ENCODE measurements around the gene MGAT5B.
"Not testable (repeated sequence)": the region's sequence is repeated elsewhere in the genome, so short reads cannot be mapped to it uniquely, and the experiment has no call there.

The MGAT5B gene

DNA sequence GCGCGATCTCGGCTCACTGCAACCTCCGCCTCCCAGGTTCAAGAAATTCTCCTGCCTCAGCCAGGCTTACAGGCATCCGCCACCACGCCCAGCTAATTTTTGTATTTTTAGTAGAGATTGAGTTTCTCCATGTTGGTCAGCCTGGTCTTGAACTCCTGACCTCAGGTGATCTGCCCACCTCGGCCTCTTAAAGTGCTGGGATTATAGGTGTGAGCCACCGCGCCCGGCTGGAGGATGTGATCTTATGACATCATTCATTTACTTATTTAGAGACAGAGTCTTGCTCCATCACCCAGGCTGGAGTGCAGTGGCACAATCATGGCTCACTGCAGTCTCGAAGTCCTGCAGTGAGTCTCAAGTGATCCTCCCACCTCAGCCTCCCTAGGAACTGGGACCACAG, 19.0 kb upstream of the MGAT5B start:
- DNase-seq: not testable (repeated sequence)

DNA sequence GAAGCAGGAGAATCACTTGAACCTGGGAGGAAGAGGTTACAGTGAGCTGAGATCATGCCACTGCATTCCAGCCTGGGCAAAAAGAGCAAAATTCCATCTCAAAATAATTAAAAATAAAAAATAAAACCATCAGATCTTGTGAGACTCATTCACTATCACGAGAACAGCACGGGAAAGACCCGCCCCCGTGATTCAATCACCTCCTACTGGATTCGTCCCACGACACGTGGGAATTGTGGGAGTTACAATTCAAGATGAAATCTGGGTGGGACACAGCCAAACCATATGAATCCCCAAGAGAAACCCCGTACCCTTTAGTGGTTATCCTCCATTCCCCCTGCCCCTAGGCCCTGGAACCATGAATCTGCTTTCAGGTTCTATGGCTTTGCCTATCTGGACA, 15.4 kb upstream of the MGAT5B start:
- no peak for DNase-seq

GRCh38 chr17:76855105-76855504, 13.1 kb upstream of the MGAT5B start:
- DNase-seq: no peak

DNA sequence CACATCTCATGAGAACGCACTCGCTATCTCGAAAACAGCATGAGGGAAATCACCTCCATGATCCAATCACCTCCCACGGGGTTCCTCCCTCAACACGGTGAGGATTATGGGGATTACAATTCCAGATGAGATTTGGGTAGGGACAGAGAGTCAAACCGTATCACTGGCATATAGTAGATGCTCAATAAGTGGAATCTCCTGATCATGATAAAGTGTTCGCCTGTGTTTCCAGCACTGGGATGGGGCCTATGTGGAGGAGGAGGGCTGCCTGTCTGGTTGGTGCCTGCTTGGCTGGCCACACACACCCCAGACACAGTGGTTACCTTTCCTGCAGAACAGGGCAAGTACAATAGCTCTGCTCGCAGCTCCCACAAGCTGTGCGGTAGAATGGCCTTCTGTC, 6.1 kb upstream of the MGAT5B start:
- DNase-seq: no peak

DNA sequence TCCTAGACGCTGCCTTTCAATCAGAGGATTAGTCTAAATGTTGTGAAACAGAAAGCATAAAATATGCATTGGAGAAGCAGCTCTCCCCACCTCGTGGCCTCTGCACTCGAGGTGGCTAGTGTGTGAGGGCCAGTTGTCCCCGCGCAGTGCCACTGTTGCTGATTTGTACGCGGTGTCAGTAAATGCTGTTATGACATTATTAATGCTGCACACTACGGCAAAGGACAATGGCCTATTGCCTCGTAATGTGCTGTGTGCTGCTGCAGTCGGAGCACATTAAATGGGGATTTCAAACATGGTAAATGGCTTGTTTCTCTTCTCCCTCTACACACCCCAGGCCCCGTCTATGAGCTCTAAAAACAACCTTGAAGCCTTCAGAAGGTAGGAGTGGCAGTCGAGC, 5.7 kb upstream of the MGAT5B start:
- DNase-seq: no peak

DNA sequence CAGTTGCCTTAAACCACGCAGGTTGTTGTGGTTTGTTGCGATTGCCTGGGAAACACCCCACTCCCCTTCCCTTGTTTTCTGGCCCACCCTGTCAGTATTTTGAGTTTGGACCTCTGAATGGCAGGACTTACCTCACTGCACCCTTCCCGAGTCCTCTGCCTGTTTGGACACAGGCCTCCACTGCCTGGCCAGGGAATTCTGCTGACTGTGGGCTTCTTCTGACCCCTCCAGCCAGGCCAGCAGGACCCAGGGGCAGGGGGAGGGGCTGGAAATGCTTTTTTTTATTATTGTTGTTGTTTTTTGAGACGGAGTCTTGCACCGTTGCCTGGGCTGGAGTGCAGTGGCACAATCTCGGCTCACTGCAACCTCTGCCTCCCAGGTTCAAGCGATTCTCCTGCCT, 4.2 kb upstream of the MGAT5B start:
- DNase-seq: no peak

DNA sequence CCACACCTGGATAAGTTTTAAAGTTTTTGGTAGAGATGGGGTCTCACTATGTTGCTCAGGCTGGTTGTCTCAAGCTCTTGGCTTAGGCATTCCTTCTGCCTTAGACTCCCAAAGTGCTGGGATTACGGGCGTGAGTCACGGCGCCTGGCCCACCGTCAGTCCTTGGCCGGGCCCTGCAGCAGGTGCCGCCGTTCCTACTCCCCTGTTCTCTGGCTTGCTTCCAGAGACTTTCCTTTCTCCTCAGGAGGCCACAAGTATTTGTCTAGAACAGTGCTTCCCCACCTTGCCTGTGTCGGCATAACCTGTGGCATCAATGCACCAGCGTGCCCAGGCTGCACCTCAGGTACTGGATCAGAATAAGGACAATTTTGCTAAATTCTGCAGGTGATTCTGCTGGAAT, 3.0 kb upstream of the MGAT5B start:
- DNase-seq: no peak

DNA sequence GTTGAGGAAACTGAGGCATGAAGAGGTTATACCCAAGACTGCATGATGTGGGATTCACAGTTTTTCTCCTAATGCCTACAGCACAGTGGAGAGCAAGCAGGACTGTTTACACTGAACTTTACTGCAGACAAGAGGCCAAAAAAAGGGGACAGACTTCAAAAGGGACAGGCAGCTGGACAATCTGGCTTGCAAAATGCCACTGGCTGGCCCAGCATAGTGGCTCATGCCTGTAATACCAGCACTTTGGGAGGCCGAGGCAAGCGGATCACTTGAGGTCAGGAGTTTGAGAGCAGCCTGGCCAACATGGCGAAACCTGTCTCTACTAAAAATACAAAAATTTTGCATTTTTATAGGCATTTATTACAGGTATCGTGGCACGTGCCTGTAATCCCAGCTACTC, 2.0 kb upstream of the MGAT5B start:
- no peak for DNase-seq

DNA sequence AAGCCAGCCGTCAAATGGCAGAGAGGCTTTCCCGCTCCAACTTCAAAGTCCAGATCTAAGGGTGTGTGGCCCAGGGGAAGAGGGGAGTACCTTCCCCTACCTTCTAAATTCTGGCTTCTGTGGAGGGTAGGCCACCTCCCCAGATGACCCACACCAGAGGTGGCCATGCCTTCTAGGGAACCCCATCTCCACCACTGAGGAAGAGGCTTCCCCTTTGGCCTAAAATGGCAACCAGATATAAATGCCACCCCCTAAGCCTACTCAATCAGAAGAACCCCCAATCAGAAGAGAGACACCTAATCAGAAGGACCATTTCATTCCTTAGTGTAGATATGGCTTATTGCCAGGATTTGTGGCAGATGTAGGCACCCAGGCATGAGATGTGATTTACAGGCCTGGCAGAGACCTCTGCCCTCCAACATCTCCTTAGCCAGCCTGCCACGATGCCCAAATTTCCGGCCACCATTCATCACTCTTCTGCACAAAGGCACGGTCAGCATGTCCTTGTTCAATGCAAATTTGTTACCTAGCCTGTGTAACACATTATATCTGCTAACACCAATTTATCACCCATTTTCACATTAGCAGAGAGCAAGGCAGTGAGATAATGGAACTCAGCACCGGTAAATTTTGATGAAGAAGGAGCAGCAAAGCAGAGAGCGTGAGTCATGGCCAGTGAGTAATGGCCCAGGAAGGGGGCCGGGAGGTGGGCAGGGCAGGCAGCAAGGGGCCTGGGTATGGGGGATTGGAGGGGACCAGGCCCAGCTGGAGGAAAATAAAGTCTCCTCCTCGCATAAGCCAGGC, 1.2 kb upstream of the MGAT5B start:
- no peak for DNase-seq

DNA sequence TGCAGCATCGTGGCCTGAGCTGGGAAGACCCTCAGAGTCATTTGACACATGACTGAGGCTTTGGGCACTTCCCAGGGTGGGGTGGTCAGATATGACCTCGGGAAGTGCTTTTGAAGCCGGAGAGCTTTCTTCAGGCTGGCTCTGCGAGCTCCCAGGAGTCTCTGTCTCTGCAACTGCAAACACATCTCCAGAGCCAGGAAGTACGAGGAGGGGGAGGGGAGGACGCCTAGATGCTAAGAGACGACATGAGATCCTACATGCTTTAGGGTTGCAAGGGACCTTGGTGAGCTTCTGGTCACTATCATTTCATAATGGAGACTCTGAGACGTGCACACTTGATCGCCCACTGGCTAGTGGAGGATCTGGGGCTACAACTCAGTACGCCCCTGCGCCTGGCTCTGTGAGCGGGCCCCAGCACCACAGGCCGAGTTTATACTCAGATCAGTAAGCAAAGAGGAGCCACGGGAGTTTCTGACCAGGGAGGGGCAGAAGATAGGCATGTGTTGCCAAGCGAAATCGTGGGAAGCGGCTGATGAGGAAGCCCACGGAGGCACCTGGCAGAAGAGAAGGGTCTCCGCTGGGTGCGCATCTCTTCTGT, 527 bp upstream of the MGAT5B start:
- no peak for DNase-seq

GRCh38 chr17:76868669-76869495, 678 bp downstream of the MGAT5B start:
- no peak for DNase-seq

- no peak for DNase-seq
Measured at GRCh38 chr17:76869496-76870376, 1.5 kb downstream of the MGAT5B start.

GRCh38 chr17:76870377-76870714, 2.1 kb downstream of the MGAT5B start:
- DNase-seq: no peak

- DNase-seq: no peak
Measured at GRCh38 chr17:76871668-76872067, 3.5 kb downstream of the MGAT5B start.

GRCh38 chr17:76872221-76872873, 4.1 kb downstream of the MGAT5B start:
- no peak for DNase-seq

- DNase-seq: no peak
Measured at GRCh38 chr17:76872874-76873221, 4.6 kb downstream of the MGAT5B start.

- DNase-seq: no peak
Measured at GRCh38 chr17:76873856-76874255, 5.7 kb downstream of the MGAT5B start.

GRCh38 chr17:76877437-76877836, 9.2 kb downstream of the MGAT5B start:
- DNase-seq: no peak

DNA sequence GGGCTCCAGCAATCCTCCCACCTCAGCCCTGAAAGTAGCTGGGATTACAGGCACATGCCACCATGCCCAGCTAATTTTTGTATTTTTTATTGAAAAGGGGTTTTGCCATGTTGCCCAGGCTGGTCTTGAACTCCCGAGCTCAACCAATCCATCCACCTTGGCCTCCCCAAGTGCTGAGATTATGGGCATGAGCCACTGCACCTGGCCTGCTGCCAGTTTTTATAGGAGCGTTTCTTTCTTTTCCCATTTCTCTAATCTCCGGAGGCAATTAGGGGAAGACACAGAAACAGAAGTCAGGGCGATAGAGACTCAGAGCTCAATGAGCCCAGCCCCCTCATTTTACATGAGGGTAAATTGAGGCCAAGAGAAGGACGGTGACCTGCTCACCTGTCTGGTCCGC, 10.4 kb downstream of the MGAT5B start:
- DNase-seq: no peak

DNA sequence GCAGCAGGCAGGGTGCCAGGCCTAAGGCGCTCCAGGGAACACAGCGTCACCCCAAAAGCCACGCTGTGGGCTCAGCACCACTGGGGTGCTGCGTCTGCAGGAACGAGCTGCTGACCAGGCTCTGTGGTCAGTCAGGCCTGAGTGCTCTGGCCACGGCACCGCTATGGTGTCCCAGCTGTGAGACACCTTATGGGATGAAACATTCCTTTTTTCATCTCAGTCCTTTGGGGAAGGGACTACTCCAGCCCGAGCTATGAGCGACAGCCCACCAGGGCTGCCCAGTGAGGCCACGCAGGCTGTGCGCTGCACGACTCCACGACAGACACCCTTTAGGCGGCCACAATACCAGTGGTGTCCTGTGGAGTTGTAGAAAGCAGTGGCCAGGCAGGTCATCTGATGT, 11.1 kb downstream of the MGAT5B start:
- DNase-seq: no peak

DNA sequence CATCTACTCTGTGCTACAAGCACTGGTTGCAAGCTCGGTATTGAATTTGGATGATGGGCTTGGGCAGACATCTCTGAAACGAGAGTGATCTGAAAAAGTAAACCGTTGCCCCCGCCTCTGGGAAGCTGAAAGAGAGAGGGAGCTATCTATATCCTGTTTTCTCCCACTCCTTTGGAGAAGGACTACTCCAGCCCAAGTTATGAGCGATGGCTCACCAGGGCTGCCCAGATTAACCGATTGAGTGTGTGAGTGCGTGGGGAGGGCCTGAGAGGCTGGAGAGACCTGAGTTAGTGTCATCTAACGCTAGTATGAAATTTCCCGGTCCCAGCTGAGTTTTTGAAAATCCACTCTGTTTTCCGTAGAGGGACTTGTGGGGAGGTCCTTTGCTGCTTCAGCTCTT, 11.5 kb downstream of the MGAT5B start:
- DNase-seq: no peak

- DNase-seq: no peak
Measured at GRCh38 chr17:76880268-76880667, 12.1 kb downstream of the MGAT5B start.

GRCh38 chr17:76880971-76881370, 12.8 kb downstream of the MGAT5B start:
- DNase-seq: no peak
